GM11168 (cell line): ENCODE data around the gene ZNF77.
"Not testable (repeated sequence)": the region's sequence is repeated elsewhere in the genome, so short reads cannot be mapped to it uniquely, and the experiment has no call there.

Source experiments
- in situ Hi-C: fragments of 300-500 bp; cut with MboI; formaldehyde crosslinking; loops from one replicate; pipeline ENCODE4 v1.12.0; 2022; ENCODE audit warnings: low sequenced_read_pairs; ENCODE audit not compliant: unreplicated experiment

Gene ZNF77

GRCh38 chr19:2923510-2923909 is 21.3 kb downstream of the ZNF77 start:
- in situ Hi-C loops = no loop called here

- in situ Hi-C loops = no loop called here
Observed at GRCh38 chr19:2922987-2923386, 21.8 kb downstream of the ZNF77 start.

GRCh38 chr19:2917275-2918184 is 27.2 kb downstream of the ZNF77 start:
- in situ Hi-C loops = no loop called here

GRCh38 chr19:2912306-2912705 is 32.5 kb downstream of the ZNF77 start:
- in situ Hi-C loops = no loop called here

GRCh38 chr19:2906631-2907195 is 38.1 kb downstream of the ZNF77 start:
- in situ Hi-C loops = no loop called here

GRCh38 chr19:2905918-2906519 is 38.8 kb downstream of the ZNF77 start:
- in situ Hi-C loops = no loop called here

- in situ Hi-C loops = not testable (repeated sequence)
Observed at GRCh38 chr19:2903326-2903725, 41.4 kb downstream of the ZNF77 start.

GRCh38 chr19:2902590-2903218 is 42.1 kb downstream of the ZNF77 start:
- in situ Hi-C loops = no loop called here

- in situ Hi-C loops = no loop called here
Observed at GRCh38 chr19:2900296-2901252, 44.2 kb downstream of the ZNF77 start, which contains the start of gene ZNF57. Gene ZNF57 (plus strand): TSS chr19:2900928. CDS start chr19:2901046, 118 bp downstream.

GRCh38 chr19:2896694-2897093 is 48.1 kb downstream of the ZNF77 start:
- in situ Hi-C loops = no loop called here

- in situ Hi-C loops = not testable (repeated sequence)
Observed at GRCh38 chr19:2890531-2890930, 54.2 kb downstream of the ZNF77 start.

GRCh38 chr19:2888731-2889224 is 56.0 kb downstream of the ZNF77 start:
- in situ Hi-C loops = no loop called here

- in situ Hi-C loops = no loop called here
Observed at GRCh38 chr19:2887391-2887914, 57.3 kb downstream of the ZNF77 start.

GRCh38 chr19:2885736-2886135 is 59.0 kb downstream of the ZNF77 start:
- in situ Hi-C loops = no loop called here

GRCh38 chr19:2883686-2884439 is 60.9 kb downstream of the ZNF77 start:
- in situ Hi-C loops = no loop called here
